Measurements from ENCODE around the gene KLRF1.
"Not testable (repeated sequence)": the region's sequence is repeated elsewhere in the genome, so short reads cannot be mapped to it uniquely, and the experiment has no call there.

Gene KLRF1

GRCh38 chr12:9868311-9868801, 41.1 kb downstream of the KLRF1 start:
- in situ Hi-C loops (cut with HindIII; ENCODE audit: low sequenced_read_pairs): no loop called here

- in situ Hi-C loops (cut with HindIII; ENCODE audit: low sequenced_read_pairs): no loop called here
These were observed 41.6 kb downstream of the KLRF1 start for GRCh38 chr12:9868951-9869306.

DNA sequence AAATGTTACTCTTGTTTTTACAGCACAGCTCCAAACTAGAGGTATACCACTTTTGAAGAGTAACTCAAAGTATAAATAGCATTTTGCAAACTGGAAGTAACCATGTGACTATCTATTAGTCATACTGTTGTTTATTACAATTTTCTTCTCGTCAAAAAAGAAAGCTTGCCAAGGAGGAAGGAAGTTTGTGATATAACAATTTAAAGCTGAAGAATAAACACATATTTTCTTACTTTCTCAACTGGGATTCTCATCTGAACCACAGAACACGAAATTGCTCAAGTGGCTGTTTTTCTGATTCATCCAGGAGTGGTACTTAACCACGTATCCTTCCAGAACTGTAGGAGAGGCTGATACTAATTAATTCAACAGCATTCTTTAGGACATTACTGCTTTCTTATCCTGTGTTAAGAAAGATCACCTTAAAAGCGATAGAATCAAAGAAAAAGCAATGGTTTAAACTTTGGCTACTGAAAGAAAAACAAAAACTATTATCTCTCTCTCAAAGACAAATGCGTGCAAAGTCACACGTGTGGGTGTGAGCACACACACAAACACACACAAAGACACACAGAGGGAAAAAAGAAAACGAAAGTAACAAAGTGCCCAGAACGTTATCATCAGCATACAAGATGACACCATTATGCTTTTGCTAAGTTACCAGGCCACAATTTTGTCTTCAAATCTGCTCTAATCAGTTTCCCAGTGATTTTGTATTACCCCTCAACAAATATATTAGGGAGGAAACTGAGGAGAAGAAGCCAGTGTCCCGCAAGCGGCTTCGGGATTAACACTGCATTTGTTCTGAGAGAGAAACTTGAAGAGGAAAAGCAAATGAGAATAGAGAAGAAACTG, 42.3 kb downstream of the KLRF1 start, which contains the start of gene CLEC2B:
Gene CLEC2B (minus strand): TSS at position 48 of the 855 bp plus-strand sequence.
- in situ Hi-C loops (cut with HindIII; ENCODE audit: low sequenced_read_pairs): no loop called here

GRCh38 chr12:9870286-9870866, 43.1 kb downstream of the KLRF1 start:
- in situ Hi-C loops (cut with HindIII; ENCODE audit: low sequenced_read_pairs): no loop called here

DNA sequence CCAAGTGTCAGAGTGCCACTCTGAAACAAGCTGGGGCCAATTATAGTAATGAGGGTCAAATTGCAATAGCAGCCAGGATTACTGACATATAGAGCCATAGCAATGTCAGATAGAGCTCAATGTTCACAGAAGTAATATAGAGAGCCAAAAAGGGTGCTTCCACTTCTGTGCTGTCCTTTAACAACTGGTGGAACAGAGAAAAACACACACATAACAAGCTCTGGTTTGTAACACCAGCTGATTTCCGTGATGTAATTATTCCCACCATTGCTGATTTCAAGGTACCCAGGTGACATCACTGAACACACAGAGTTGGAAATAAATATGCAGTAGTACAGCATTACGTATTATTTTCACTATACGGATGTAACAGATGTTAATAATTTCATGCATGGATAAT, 44.9 kb downstream of the KLRF1 start:
- in situ Hi-C loops (cut with HindIII; ENCODE audit: low sequenced_read_pairs): no loop called here

GRCh38 chr12:9872742-9873141, 45.5 kb downstream of the KLRF1 start:
- in situ Hi-C loops (cut with HindIII; ENCODE audit: low sequenced_read_pairs): no loop called here

GRCh38 chr12:9876120-9876519, 48.8 kb downstream of the KLRF1 start:
- in situ Hi-C loops (cut with HindIII; ENCODE audit: low sequenced_read_pairs): not testable (repeated sequence)

GRCh38 chr12:9880532-9881078, 53.3 kb downstream of the KLRF1 start:
- in situ Hi-C loops (cut with HindIII; ENCODE audit: low sequenced_read_pairs): no loop called here

GRCh38 chr12:9881246-9881645, 54.0 kb downstream of the KLRF1 start, which contains the start of gene KLRF2:
TSS of gene KLRF2 (plus strand) at chr12:9881489. CDS start at chr12:9881596, 107 bp downstream.
- in situ Hi-C loops (cut with HindIII; ENCODE audit: low sequenced_read_pairs): no loop called here

DNA sequence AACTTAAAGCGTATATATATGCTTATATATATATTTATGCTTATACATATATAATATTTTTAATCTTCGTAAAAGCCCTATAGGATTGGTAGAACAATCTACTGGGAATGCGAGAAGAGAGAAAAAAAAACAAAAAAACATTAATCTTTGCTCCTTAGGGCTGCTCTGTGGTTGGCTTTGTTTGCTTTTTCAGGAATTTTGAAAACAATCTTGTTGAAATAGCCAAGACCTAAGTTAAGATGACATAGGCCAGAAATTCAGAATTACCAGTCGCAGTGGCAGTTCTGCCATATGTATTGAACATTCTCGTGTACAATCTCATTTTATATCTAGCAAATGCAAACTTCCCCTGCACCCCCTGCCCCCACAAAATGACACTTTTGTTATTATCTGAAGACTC, 54.7 kb downstream of the KLRF1 start:
- in situ Hi-C loops (cut with HindIII; ENCODE audit: low sequenced_read_pairs): no loop called here

- in situ Hi-C loops (cut with HindIII; ENCODE audit: low sequenced_read_pairs): no loop called here
These were observed 55.9 kb downstream of the KLRF1 start for GRCh38 chr12:9883175-9883574.

DNA sequence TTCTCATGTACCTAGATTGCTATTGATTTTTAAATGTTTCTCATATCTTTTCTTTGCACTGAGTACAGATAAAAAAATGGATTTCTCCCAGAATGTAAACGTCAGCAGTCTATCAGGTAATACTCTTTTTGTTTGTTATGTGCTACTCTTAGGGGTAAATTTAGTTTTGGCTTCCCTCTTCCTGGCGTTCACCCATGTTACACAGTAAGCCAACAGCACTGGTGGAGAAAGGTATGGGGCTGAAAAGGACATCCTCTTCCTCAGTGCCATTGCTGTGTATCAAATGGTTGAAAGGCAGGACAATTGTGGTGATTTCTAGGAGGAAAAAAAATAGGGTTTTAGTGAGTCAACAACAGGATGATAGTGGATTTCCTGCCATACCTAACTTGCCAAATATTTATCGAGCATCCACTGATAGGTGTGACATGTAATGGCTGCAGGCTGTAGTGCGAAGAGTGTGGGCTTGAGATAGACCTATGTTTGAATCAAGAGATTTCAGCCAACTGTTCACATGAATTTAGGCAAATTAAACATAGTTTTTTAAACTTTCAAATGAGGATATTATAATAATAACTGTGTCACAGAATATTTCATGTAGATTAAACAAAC, 61.5 kb downstream of the KLRF1 start:
- in situ Hi-C loops (cut with HindIII; ENCODE audit: low sequenced_read_pairs): no loop called here

Measured in endothelial cell of hepatic sinusoid (primary cell).